ENCODE results near the gene MARCHF10. TPM values are rescaled to one million over a fixed set of nuclear protein-coding genes. Genes with fewer than 3 reads are reported as not detected.
A peak's percentile ranks its signal among the peaks of the same experiment; 100 is the strongest.
"Not testable (repeated sequence)": the region's sequence is repeated elsewhere in the genome, so short reads cannot be mapped to it uniquely, and the experiment has no call there.

Gene MARCHF10
- total RNA-seq, 1 experiment from 2014 or later: not detected

DNA sequence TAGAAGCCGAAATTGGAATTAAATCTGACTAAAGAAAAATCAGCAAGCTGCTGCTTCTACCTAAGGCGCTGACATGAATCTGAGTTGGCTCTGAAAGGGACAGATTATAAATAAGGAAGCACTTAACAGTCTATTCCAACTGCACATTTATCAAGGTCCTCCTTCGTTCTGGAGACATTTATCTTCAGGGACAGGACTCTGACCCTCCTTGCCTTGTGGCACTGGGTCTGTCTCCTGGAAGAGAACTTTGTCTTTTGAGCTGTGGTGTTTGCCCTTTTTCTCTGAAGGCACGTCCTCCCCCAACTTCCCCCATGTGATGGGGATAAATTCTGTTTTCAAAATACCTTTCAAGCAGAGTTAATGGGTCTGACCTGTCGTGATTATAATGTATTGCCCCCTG, 47.0 kb upstream of the MARCHF10 start:
- Histone ChIP-seq H4K20me1 (ENCODE audit: low read length) (no peaks in the 10 kb centered on the region), H3K9me3 (ENCODE audit: low read length) (no peaks in the 10 kb centered on the region), H3K4me1 (ENCODE audit: insufficient read depth, low read length) (peaks cover 14% of the 10 kb centered on the region), H3F3A (ENCODE audit: low read length, unreplicated experiment) (no peaks in the 10 kb centered on the region), H3K27me3 (ENCODE audit: low read length) (no peaks in the 10 kb centered on the region), H3K4me3 (ENCODE audit: low read length) (no peak overlapping the region), H3K36me3 (ENCODE audit: low read depth, low read length) (no peaks in the 10 kb centered on the region), H3K27ac (ENCODE audit: low read length) (no peak overlapping the region), H2AFZ (ENCODE audit: low read length) (no peak overlapping the region), H3K4me2 (ENCODE audit: low read length) (no peak overlapping the region), H3K9me2 (replicated peaks; ENCODE audit: low read length) (no peaks in the 10 kb centered on the region), H3K79me2 (ENCODE audit: low read length) (no peaks in the 10 kb centered on the region), H3K9ac (ENCODE audit: low read length) (no peak overlapping the region)
- ATAC-seq (no peak), DNase-seq (no peak)
- CTCF ChIA-PET: no interaction called here
- TF ChIP-seq, protein P1, sequence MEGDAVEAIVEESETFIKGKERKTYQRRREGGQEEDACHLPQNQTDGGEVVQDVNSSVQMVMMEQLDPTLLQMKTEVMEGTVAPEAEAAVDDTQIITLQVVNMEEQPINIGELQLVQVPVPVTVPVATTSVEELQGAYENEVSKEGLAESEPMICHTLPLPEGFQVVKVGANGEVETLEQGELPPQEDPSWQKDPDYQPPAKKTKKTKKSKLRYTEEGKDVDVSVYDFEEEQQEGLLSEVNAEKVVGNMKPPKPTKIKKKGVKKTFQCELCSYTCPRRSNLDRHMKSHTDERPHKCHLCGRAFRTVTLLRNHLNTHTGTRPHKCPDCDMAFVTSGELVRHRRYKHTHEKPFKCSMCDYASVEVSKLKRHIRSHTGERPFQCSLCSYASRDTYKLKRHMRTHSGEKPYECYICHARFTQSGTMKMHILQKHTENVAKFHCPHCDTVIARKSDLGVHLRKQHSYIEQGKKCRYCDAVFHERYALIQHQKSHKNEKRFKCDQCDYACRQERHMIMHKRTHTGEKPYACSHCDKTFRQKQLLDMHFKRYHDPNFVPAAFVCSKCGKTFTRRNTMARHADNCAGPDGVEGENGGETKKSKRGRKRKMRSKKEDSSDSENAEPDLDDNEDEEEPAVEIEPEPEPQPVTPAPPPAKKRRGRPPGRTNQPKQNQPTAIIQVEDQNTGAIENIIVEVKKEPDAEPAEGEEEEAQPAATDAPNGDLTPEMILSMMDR (conservative IDR thresholded peaks at IDR 0.05; ENCODE audit: low read depth, low read length): no peak
- TF ChIP-seq EZH2phosphoT487 (IDR thresholded peaks at IDR 0.05; ENCODE audit: borderline replicate concordance, low read length): no peak
- no peak for TF ChIP-seq EZH2 (IDR thresholded peaks at IDR 0.05; ENCODE audit: low read length, unreplicated experiment)
- intact Hi-C loops (cut with micrococcal nuclease): no loop called here
- BruUV-seq (replicated peaks): no TSS peak
- POLR2A ChIA-PET (ENCODE audit: unreplicated experiment): no interaction called here

- BruUV-seq (replicated peaks): no TSS peak
- H3K9me2 ChIP-seq (replicated peaks; ENCODE audit: low read length): no peaks in the 10 kb centered on the region
- H3K9me3 ChIP-seq (ENCODE audit: low read length): no peaks in the 10 kb centered on the region
- H3K27me3 ChIP-seq (ENCODE audit: low read length): no peaks in the 10 kb centered on the region
- no peak for DNase-seq
- ATAC-seq: no peak
- H2AFZ ChIP-seq (ENCODE audit: low read length): no peak overlapping the region
- no peaks in the 10 kb centered on the region for H3F3A ChIP-seq (ENCODE audit: low read length, unreplicated experiment)
- intact Hi-C loops (cut with micrococcal nuclease): no loop called here
- ChIA-PET CTCF (no interaction called here), POLR2A (ENCODE audit: unreplicated experiment) (no interaction called here)
- no peak overlapping the region for H3K4me2 ChIP-seq (ENCODE audit: low read length)
- no peaks in the 10 kb centered on the region for H3K79me2 ChIP-seq (ENCODE audit: low read length)
- no peak overlapping the region for H3K4me3 ChIP-seq (ENCODE audit: low read length)
- TF ChIP-seq EZH2 (IDR thresholded peaks at IDR 0.05; ENCODE audit: low read length, unreplicated experiment) (no peak), EZH2phosphoT487 (IDR thresholded peaks at IDR 0.05; ENCODE audit: borderline replicate concordance, low read length) (no peak)
- TF ChIP-seq, protein P1 (conservative IDR thresholded peaks at IDR 0.05; ENCODE audit: low read depth, low read length): no peak
- no peaks in the 10 kb centered on the region for H3K36me3 ChIP-seq (ENCODE audit: low read depth, low read length)
- H3K9ac ChIP-seq (ENCODE audit: low read length): no peak overlapping the region
- peaks cover 5% of the 10 kb centered on the region for H3K4me1 ChIP-seq (ENCODE audit: insufficient read depth, low read length)
- H4K20me1 ChIP-seq (ENCODE audit: low read length): no peaks in the 10 kb centered on the region
- no peak overlapping the region for H3K27ac ChIP-seq (ENCODE audit: low read length)
Observed at GRCh38 chr17:62854098-62854680, 46.1 kb upstream of the MARCHF10 start.

- TF ChIP-seq EZH2 (IDR thresholded peaks at IDR 0.05; ENCODE audit: low read length, unreplicated experiment) (no peak), EZH2phosphoT487 (IDR thresholded peaks at IDR 0.05; ENCODE audit: borderline replicate concordance, low read length) (no peak)
- TF ChIP-seq, protein P1 (conservative IDR thresholded peaks at IDR 0.05; ENCODE audit: low read depth, low read length): no peak
- BruUV-seq (replicated peaks): no TSS peak
- no peak overlapping the region for H3K4me2 ChIP-seq (ENCODE audit: low read length)
- ATAC-seq: no peak
- no peak for DNase-seq
- no peaks in the 10 kb centered on the region for H3K27me3 ChIP-seq (ENCODE audit: low read length)
- no peaks in the 10 kb centered on the region for H3F3A ChIP-seq (ENCODE audit: low read length, unreplicated experiment)
- no peaks in the 10 kb centered on the region for H3K4me1 ChIP-seq (ENCODE audit: insufficient read depth, low read length)
- H3K9me3 ChIP-seq (ENCODE audit: low read length): no peaks in the 10 kb centered on the region
- ChIA-PET POLR2A (ENCODE audit: unreplicated experiment) (no interaction called here), CTCF (no interaction called here)
- H3K9ac ChIP-seq (ENCODE audit: low read length): no peak overlapping the region
- H3K9me2 ChIP-seq (replicated peaks; ENCODE audit: low read length): no peaks in the 10 kb centered on the region
- no peaks in the 10 kb centered on the region for H4K20me1 ChIP-seq (ENCODE audit: low read length)
- H3K4me3 ChIP-seq (ENCODE audit: low read length): no peak overlapping the region
- H3K36me3 ChIP-seq (ENCODE audit: low read depth, low read length): no peaks in the 10 kb centered on the region
- no peak overlapping the region for H3K27ac ChIP-seq (ENCODE audit: low read length)
- H2AFZ ChIP-seq (ENCODE audit: low read length): no peak overlapping the region
- H3K79me2 ChIP-seq (ENCODE audit: low read length): no peaks in the 10 kb centered on the region
- intact Hi-C loops (cut with micrococcal nuclease): no loop called here
Observed at GRCh38 chr17:62852195-62852594, 44.1 kb upstream of the MARCHF10 start.

DNA sequence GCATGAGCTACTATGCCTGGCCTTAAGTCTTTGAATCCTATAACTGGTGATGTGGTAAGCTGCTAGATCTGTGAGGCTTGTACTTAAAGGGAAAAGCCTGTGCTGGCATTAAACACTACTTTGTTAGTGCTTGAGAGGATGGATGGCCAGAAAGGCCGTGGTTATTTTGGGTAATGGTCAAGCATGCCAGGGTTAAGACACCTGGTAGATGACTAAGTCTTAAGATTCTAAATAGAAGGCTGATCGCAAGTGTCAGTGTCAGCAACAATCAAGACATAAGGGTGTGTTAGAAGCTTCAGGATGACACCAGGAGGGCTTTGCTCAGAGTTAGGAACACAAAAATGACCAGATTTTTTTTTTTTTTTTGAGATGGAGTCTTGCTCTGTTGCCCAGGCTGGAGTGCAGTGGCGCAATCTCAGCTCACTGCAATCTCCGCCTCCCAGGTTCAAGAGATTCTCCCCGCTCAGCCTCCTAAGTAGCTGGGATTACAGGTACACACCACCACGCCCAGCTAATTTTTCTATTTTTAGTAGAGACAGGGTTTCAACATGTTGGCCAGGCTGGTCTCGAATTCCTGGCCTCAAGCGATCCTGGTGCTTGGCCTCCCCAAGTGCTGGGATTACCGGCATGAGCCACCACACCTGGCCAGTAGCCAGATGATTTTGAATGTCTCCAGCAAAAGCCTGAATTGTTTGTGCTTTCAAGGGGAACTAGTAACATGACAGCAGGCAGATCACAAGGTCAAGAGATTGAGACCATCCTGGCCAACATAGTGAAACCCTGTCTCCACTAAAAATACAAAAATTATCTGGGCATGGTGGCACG, 41.7 kb upstream of the MARCHF10 start:
- H3K4me2 ChIP-seq (ENCODE audit: low read length); CTCF ChIA-PET; H3K9ac ChIP-seq (ENCODE audit: low read length); intact Hi-C loops (cut with micrococcal nuclease); H3K27me3 ChIP-seq (ENCODE audit: low read length); H3K36me3 ChIP-seq (ENCODE audit: low read depth, low read length); H3K79me2 ChIP-seq (ENCODE audit: low read length); H3K4me3 ChIP-seq (ENCODE audit: low read length); H3F3A ChIP-seq (ENCODE audit: low read length, unreplicated experiment); H4K20me1 ChIP-seq (ENCODE audit: low read length); BruUV-seq (replicated peaks); H3K27ac ChIP-seq (ENCODE audit: low read length); POLR2A ChIA-PET (ENCODE audit: unreplicated experiment); H3K4me1 ChIP-seq (ENCODE audit: insufficient read depth, low read length); H3K9me3 ChIP-seq (ENCODE audit: low read length); H3K9me2 ChIP-seq (replicated peaks; ENCODE audit: low read length); ATAC-seq; H2AFZ ChIP-seq (ENCODE audit: low read length): not testable (repeated sequence)
- peak; percentile 44 for DNase-seq

Data from PC-3 (cell line).